ENCODE data around the gene PAM. TPM values are rescaled to one million over a fixed set of nuclear protein-coding genes. Genes with fewer than 3 reads are reported as not detected.

PAM gene
- total RNA-seq, 1 experiment from 2014 or later, result 257 TPM

GRCh38 chr5:102922799-102923477, 167.8 kb downstream of the PAM start:
- Histone ChIP-seq H3K27me3 (ENCODE audit: insufficient read depth, low read length) (no peaks in the 10 kb centered on the region), H3K27ac (ENCODE audit: low read depth, low read length) (no peak overlapping the region), H3K9me3 (ENCODE audit: control insufficient read depth in 1 of 2, insufficient read depth in 1 of 2, low read depth in 1 of 2, low read length in 2 of 2) (no peaks in the 10 kb centered on the region), H3K4me2 (ENCODE audit: low read length) (no peak overlapping the region), H3K9me2 (ENCODE audit: insufficient read depth) (no peaks in the 10 kb centered on the region), H3K79me2 (ENCODE audit: insufficient read depth, low read length) (no peaks in the 10 kb centered on the region; the same call in 1 of the 2 replicates), H4K20me1 (ENCODE audit: insufficient read depth) (no peaks in the 10 kb centered on the region), H3K36me3 (ENCODE audit: control insufficient read depth in 1 of 2, insufficient read depth in 2 of 2, low read length in 2 of 2) (peaks cover 9 to 11% of the 10 kb centered on the region in 2 experiments; a peak in 3 of 4 replicates), H3K9ac (ENCODE audit: low read length) (no peak overlapping the region), H2AFZ (ENCODE audit: low read depth, low read length, poor library complexity, severe bottlenecking) (no peak overlapping the region), H3K4me3 (replicated peaks in 1 of 2; ENCODE audit: low read depth in 1 of 2, low read length in 2 of 2) (no peak overlapping the region), H3K4me1 (ENCODE audit: control insufficient read depth in 1 of 2, insufficient read depth in 2 of 2, low read length in 2 of 2) (peaks cover 13 to 20% of the 10 kb centered on the region in 2 experiments)
- ChIA-PET POLR2A (no interaction called here), CTCF (no interaction called here), RAD21 (ENCODE audit: low non-redundant PET in 1 of 2, low total read pairs in 2 of 2, uncharacterized antibody in 2 of 2, unreplicated experiment in 2 of 2) (no interaction called here)
- intact Hi-C loops (cut with micrococcal nuclease), result no loop called here
- no peak for TF ChIP-seq POLR2A (IDR thresholded peaks at IDR 0.05; ENCODE audit: borderline replicate concordance, extremely low read depth, insufficient read depth, insufficient read length)
- no peak for TF ChIP-seq SP1 (IDR thresholded peaks at IDR 0.05; ENCODE audit: low read depth)
- TF ChIP-seq REST (IDR thresholded peaks at IDR 0.05; ENCODE audit: low read depth), result no peak
- TF ChIP-seq ZFX (IDR thresholded peaks at IDR 0.05), result no peak
- TF ChIP-seq EZH2phosphoT487 (IDR thresholded peaks at IDR 0.05; ENCODE audit: borderline replicate concordance), result no peak
- no peak for TF ChIP-seq YY1 (IDR thresholded peaks at IDR 0.05; ENCODE audit: extremely low read depth, insufficient replicate concordance, low read depth, low read length)
- no peak for TF ChIP-seq SRF (IDR thresholded peaks at IDR 0.05; ENCODE audit: low read depth)
- TF ChIP-seq ATF3 (IDR thresholded peaks at IDR 0.05), result no peak
- no peak for TF ChIP-seq JUND (IDR thresholded peaks at IDR 0.05)
- TF ChIP-seq FOSL1 (IDR thresholded peaks at IDR 0.05; ENCODE audit: low read depth), result no peak
- TF ChIP-seq CBX3 (IDR thresholded peaks at IDR 0.05; ENCODE audit: low read depth), result no peak
- TF ChIP-seq, protein P1, sequence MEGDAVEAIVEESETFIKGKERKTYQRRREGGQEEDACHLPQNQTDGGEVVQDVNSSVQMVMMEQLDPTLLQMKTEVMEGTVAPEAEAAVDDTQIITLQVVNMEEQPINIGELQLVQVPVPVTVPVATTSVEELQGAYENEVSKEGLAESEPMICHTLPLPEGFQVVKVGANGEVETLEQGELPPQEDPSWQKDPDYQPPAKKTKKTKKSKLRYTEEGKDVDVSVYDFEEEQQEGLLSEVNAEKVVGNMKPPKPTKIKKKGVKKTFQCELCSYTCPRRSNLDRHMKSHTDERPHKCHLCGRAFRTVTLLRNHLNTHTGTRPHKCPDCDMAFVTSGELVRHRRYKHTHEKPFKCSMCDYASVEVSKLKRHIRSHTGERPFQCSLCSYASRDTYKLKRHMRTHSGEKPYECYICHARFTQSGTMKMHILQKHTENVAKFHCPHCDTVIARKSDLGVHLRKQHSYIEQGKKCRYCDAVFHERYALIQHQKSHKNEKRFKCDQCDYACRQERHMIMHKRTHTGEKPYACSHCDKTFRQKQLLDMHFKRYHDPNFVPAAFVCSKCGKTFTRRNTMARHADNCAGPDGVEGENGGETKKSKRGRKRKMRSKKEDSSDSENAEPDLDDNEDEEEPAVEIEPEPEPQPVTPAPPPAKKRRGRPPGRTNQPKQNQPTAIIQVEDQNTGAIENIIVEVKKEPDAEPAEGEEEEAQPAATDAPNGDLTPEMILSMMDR (IDR thresholded peaks at IDR 0.05 in 2 of 3, conservative IDR thresholded peaks at IDR 0.05 in 1 of 3; ENCODE audit: borderline replicate concordance in 1 of 3, insufficient read depth in 1 of 3, low read depth in 2 of 3, low read length in 2 of 3), result no peak
- no peak for TF ChIP-seq POLR2AphosphoS5 (IDR thresholded peaks at IDR 0.05; ENCODE audit: low read depth, low read length)
- no peak for TF ChIP-seq RAD21 (IDR thresholded peaks at IDR 0.05; ENCODE audit: low read depth)
- TF ChIP-seq ZNF274 (IDR thresholded peaks at IDR 0.05; ENCODE audit: low read depth, low read length), result no peak
- ATAC-seq (no peak), DNase-seq (ENCODE audit: low read depth, low spot score) (no peak)
- BruUV-seq (replicated peaks), result no TSS peak
